K562 (cell line): ENCODE results near the gene SAT1. TPM values are rescaled to one million over a fixed set of nuclear protein-coding genes. Genes with fewer than 3 reads are reported as not detected.

Experiments
- CC2D1A ChIP-seq: fragments of 450-650 bp; IDR thresholded peaks from 2 replicates; pipeline ENCODE4 v1.6.1; 2017; ENCODE audit warnings: mild to moderate bottlenecking
- EP400 ChIP-seq: fragments of 450-650 bp; IDR thresholded peaks from 2 replicates; pipeline ENCODE4 v1.6.1; 2017; ENCODE audit warnings: antibody characterized with exemption, mild to moderate bottlenecking, moderate library complexity
- GABPB1 ChIP-seq: sonication (generic); formaldehyde crosslinking; IDR thresholded peaks from 2 replicates; pipeline ENCODE4 v1.8.0; 2022; ENCODE audit warnings: mild to moderate bottlenecking, missing genetic modification reagents
- POLR2G ChIP-seq: fragments of 200-400 bp; formaldehyde crosslinking; IDR thresholded peaks from 2 replicates; pipeline ENCODE4 v1.6.1; 2017; ENCODE audit warnings: low read depth, mild to moderate bottlenecking, antibody characterized with exemption, low read length, moderate library complexity
- PYGO2 ChIP-seq: fragments of 450-650 bp; IDR thresholded peaks from 2 replicates; pipeline ENCODE4 v1.6.1; 2016; ENCODE audit warnings: mild to moderate bottlenecking, missing genetic modification characterization, moderate library complexity, missing compliant biosample characterization
- RAD21 ChIP-seq, 2 experiments: fragments of 250-450 bp in 1 of 2; fragments of 450-650 bp in 1 of 2; sonication (Bioruptor Pico) in 1 of 2; formaldehyde crosslinking in 1 of 2; IDR thresholded peaks in 1 of 2; conservative IDR thresholded peaks in 1 of 2; 2 replicates each; pipeline versions ENCODE4 v1.4.0 to v1.8.0; 2020 to 2022; ENCODE audit warnings: mild to moderate bottlenecking in 2 of 2, moderate library complexity in 1 of 2
- SMC3 ChIP-seq: conservative IDR thresholded peaks from 2 replicates; pipeline ENCODE4 v1.6.1; 2011; ENCODE audit warnings: low read depth, low read length, improper control_type of control experiment; ENCODE audit not compliant: insufficient read depth
- polyA plus RNA-seq, 8 experiments: library from polyadenylated mRNA; depleted of rRNA in 4 of 8; stranded (reverse) in 5 of 8; unstranded in 3 of 8; fragments of >200 nt; fragmentation: Nextera tagmentation in 2 of 8; fragmentation: Illumina TruSeq in 1 of 8; extraction: Ambion mirVana in 2 of 8; extraction: Trizol in 1 of 8; gene quantifications; 2 replicates each; pipeline versions ENCODE4 v1.2.1 to v1.2.3, GENCODE V29; 2011 to 2014; ENCODE audit warnings: inconsistent platforms in 1 of 8, missing spikeins in 1 of 8
- total RNA-seq, 7 experiments: library from RNA; depleted of rRNA in 6 of 7; stranded (reverse); fragments of >200 nt in 6 of 7; fragmentation: Illumina TruSeq in 2 of 7; extraction: Trizol in 2 of 7; gene quantifications; 2 replicates each; pipeline versions ENCODE4 v1.2.1 to v1.2.3, GENCODE V29; 2011 to 2021; ENCODE audit warnings: low replicate concordance in 1 of 7
- TF ChIP-seq, protein P1 (sequence below): fragments of 450-650 bp; formaldehyde crosslinking; IDR thresholded peaks from 2 replicates; pipeline ENCODE4 v1.4.0; 2022; ENCODE audit warnings: missing genetic modification characterization
- TF ChIP-seq, protein P2 (sequence below), 2 experiments: fragments of 450-650 bp; IDR thresholded peaks; 2 replicates each; pipeline ENCODE4 v1.6.1; 2018; ENCODE audit warnings: mild to moderate bottlenecking in 2 of 2, low read depth in 1 of 2; ENCODE audit not compliant: partially characterized antibody in 2 of 2
- TF ChIP-seq, protein P3 (sequence below): fragments of 250-450 bp; sonication (Bioruptor Pico); IDR thresholded peaks from 2 replicates; pipeline ENCODE4 v1.5.0; 2022; ENCODE audit warnings: mild to moderate bottlenecking
- TF ChIP-seq, protein P4 (sequence below): sonication (generic); formaldehyde crosslinking; IDR thresholded peaks from 2 replicates; pipeline ENCODE4 v1.9.0; 2022; ENCODE audit warnings: mild to moderate bottlenecking, missing genetic modification reagents
- TF ChIP-seq, protein P5 (sequence below): sonication (generic); formaldehyde crosslinking; IDR thresholded peaks from 2 replicates; pipeline ENCODE4 v1.8.1; 2022; ENCODE audit warnings: missing genetic modification reagents

SAT1 gene
- total and polyA plus RNA-seq, 9 of the 15 experiments (the other 6 are each of a cell fraction or from before 2014, with no cell fraction given) = 47.4 to 194 (median 74.1) TPM

DNA sequence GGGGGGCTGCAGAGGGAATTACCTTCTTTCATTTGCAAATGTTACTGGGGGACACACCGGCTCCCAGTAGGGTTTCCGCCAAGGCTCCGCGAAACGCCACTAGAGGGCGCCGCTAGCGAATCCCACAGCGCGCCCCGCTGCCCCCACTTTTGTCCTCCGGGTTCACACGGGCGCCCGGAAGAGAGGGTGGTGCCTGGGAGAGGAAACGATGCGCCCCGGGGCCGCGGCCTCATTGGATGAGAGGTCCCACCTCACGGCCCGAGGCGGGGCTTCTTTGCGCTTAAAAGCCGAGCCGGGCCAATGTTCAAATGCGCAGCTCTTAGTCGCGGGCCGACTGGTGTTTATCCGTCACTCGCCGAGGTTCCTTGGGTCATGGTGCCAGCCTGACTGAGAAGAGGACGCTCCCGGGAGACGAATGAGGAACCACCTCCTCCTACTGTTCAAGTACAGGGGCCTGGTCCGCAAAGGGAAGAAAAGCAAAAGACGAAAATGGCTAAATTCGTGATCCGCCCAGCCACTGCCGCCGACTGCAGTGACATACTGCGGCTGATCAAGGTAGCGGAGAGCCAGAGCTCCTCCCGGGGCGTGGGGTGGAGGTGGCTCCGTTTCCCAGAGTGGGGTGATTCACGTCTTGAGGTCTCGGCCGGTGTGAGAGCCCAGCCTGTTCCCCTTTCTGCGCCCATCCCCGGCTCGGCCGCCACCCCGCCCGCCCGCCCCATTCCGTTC is at the start of gene SAT1 (continued):
- TF ChIP-seq, protein P1, sequence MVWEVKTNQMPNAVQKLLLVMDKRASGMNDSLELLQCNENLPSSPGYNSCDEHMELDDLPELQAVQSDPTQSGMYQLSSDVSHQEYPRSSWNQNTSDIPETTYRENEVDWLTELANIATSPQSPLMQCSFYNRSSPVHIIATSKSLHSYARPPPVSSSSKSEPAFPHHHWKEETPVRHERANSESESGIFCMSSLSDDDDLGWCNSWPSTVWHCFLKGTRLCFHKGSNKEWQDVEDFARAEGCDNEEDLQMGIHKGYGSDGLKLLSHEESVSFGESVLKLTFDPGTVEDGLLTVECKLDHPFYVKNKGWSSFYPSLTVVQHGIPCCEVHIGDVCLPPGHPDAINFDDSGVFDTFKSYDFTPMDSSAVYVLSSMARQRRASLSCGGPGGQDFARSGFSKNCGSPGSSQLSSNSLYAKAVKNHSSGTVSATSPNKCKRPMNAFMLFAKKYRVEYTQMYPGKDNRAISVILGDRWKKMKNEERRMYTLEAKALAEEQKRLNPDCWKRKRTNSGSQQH (CRISPR knock-in tag) = no peak
- TF ChIP-seq GABPB1 (peak; percentile 78), SMC3 (peak; percentile 50; the same call in 1 of the 2 replicates), CC2D1A (0 out of 2 replicates have a peak, but pooled peaks have one; percentile 54), RAD21 (CRISPR knock-in tag; conservative IDR thresholded peaks at IDR 0.05 in 1 of 2, IDR thresholded peaks at IDR 0.05 in 1 of 2) (peak; percentile 83 to 88), EP400 (peak; percentile 49), PYGO2 (tag) (no peak), POLR2G (peak; percentile 100)
- TF ChIP-seq, protein P2, sequence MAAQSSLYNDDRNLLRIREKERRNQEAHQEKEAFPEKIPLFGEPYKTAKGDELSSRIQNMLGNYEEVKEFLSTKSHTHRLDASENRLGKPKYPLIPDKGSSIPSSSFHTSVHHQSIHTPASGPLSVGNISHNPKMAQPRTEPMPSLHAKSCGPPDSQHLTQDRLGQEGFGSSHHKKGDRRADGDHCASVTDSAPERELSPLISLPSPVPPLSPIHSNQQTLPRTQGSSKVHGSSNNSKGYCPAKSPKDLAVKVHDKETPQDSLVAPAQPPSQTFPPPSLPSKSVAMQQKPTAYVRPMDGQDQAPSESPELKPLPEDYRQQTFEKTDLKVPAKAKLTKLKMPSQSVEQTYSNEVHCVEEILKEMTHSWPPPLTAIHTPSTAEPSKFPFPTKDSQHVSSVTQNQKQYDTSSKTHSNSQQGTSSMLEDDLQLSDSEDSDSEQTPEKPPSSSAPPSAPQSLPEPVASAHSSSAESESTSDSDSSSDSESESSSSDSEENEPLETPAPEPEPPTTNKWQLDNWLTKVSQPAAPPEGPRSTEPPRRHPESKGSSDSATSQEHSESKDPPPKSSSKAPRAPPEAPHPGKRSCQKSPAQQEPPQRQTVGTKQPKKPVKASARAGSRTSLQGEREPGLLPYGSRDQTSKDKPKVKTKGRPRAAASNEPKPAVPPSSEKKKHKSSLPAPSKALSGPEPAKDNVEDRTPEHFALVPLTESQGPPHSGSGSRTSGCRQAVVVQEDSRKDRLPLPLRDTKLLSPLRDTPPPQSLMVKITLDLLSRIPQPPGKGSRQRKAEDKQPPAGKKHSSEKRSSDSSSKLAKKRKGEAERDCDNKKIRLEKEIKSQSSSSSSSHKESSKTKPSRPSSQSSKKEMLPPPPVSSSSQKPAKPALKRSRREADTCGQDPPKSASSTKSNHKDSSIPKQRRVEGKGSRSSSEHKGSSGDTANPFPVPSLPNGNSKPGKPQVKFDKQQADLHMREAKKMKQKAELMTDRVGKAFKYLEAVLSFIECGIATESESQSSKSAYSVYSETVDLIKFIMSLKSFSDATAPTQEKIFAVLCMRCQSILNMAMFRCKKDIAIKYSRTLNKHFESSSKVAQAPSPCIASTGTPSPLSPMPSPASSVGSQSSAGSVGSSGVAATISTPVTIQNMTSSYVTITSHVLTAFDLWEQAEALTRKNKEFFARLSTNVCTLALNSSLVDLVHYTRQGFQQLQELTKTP (IDR thresholded peaks at IDR 0.05; ENCODE audit: low read depth in 1 of 2, partially characterized antibody in 2 of 2) = peak; percentile 75 to 86
- TF ChIP-seq, protein P3, sequence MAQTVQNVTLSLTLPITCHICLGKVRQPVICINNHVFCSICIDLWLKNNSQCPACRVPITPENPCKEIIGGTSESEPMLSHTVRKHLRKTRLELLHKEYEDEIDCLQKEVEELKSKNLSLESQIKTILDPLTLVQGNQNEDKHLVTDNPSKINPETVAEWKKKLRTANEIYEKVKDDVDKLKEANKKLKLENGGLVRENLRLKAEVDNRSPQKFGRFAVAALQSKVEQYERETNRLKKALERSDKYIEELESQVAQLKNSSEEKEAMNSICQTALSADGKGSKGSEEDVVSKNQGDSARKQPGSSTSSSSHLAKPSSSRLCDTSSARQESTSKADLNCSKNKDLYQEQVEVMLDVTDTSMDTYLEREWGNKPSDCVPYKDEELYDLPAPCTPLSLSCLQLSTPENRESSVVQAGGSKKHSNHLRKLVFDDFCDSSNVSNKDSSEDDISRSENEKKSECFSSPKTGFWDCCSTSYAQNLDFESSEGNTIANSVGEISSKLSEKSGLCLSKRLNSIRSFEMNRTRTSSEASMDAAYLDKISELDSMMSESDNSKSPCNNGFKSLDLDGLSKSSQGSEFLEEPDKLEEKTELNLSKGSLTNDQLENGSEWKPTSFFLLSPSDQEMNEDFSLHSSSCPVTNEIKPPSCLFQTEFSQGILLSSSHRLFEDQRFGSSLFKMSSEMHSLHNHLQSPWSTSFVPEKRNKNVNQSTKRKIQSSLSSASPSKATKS = no peak
- TF ChIP-seq, protein P4, sequence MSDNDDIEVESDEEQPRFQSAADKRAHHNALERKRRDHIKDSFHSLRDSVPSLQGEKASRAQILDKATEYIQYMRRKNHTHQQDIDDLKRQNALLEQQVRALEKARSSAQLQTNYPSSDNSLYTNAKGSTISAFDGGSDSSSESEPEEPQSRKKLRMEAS = peak; percentile 50; the same call in 1 of the 2 replicates
- TF ChIP-seq, protein P5, sequence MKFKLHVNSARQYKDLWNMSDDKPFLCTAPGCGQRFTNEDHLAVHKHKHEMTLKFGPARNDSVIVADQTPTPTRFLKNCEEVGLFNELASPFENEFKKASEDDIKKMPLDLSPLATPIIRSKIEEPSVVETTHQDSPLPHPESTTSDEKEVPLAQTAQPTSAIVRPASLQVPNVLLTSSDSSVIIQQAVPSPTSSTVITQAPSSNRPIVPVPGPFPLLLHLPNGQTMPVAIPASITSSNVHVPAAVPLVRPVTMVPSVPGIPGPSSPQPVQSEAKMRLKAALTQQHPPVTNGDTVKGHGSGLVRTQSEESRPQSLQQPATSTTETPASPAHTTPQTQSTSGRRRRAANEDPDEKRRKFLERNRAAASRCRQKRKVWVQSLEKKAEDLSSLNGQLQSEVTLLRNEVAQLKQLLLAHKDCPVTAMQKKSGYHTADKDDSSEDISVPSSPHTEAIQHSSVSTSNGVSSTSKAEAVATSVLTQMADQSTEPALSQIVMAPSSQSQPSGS (CRISPR knock-in tag) = no peak
